ENCODE data around the gene TNFRSF14.

- TF ChIP-seq TAF1 (IDR thresholded peaks at IDR 0.05; ENCODE audit: borderline replicate concordance, low read depth, low read length) (no peak), POLR2A (IDR thresholded peaks at IDR 0.05; ENCODE audit: low read depth, low read length) (no peak), POLR2AphosphoS5 (IDR thresholded peaks at IDR 0.05; ENCODE audit: low read depth, low read length) (no peak)
Observed at GRCh38 chr1:2520206-2520605, 36.0 kb upstream of the TNFRSF14 start.
